ENCODE results near the gene SECISBP2L. TPM values are rescaled to one million over a fixed set of nuclear protein-coding genes. Genes with fewer than 3 reads are reported as not detected.

SECISBP2L gene
- total and polyA plus RNA-seq, 9 of the 15 experiments (the other 6 are each of a cell fraction or from before 2014, with no cell fraction given), result 0.55 to 14.1 (median 10.4) TPM

DNA sequence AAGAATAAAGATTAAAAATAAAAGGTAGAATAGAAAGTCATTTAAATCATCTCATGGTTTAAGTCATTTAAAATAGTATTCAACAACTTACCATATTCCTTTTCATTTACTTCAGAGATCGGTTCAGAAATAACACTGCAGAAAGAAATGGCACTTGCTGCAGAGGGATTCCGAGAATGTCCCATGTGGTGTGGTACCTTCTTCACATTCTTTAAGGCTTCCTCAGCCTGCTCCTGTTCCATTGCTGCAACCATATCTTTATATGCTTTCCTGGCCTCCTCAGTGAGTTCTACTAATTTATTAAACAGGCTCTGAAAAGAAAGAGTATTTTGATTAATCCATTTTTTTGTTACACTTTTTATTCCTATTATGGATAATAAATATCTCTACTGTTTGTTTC lies 50.0 kb downstream of the SECISBP2L start:
- Histone ChIP-seq H3K4me3 (no peak overlapping the region), H3K4me1 (replicated peaks in 1 of 2; ENCODE audit: control insufficient read depth in 2 of 2, insufficient read depth in 2 of 2, low read length in 2 of 2) (no peaks in the 10 kb centered on the region), H3K9me3 (replicated peaks; ENCODE audit: control insufficient read depth, insufficient read depth, low read depth, low read length) (no peaks in the 10 kb centered on the region), H3K9ac (ENCODE audit: insufficient read depth in 1 of 2, low read depth in 2 of 2, low read length in 2 of 2) (no peak overlapping the region), H3K79me2 (ENCODE audit: control insufficient read depth, insufficient read depth, low read length) (no peaks in the 10 kb centered on the region), H3K4me2 (ENCODE audit: insufficient read depth, low read length) (no peak overlapping the region), H4K20me1 (replicated peaks; ENCODE audit: control insufficient read depth, insufficient read depth, low read length) (no peaks in the 10 kb centered on the region; the same call in 1 of the 2 replicates), H3K9me1 (ENCODE audit: control insufficient read depth, insufficient read depth, low read length) (no peaks in the 10 kb centered on the region), H3K36me3 (ENCODE audit: control insufficient read depth, insufficient read depth, low read length) (peaks cover 56% of the 10 kb centered on the region), H3K27ac (ENCODE audit: extremely low read depth, low read depth, low read length) (no peak overlapping the region), H3K27me3 (ENCODE audit: control insufficient read depth in 2 of 2, insufficient read depth in 2 of 2, low read length in 2 of 2) (no peaks in the 10 kb centered on the region), H2AFZ (ENCODE audit: low read depth, low read length) (no peak overlapping the region)
- no TSS peak for BruUV-seq (replicated peaks)
- 83% methylated on average over 2 of the region's 2 CpGs for WGBS (ENCODE audit: insufficient coverage, low coverage, missing lambda C conversion rate)
- intact Hi-C loops (cut with micrococcal nuclease) (no loop called here), in situ Hi-C loops (cut with MboI) (no loop called here)
- TF ChIP-seq SETDB1 (IDR thresholded peaks at IDR 0.05; ENCODE audit: low read length) (no peak), FUS (optimal IDR thresholded peaks at IDR 0.05; ENCODE audit: low read depth, low read length) (no peak)
- DNase-seq (ENCODE audit: extremely low read depth in 1 of 4, low spot score in 3 of 4) (no peak), ATAC-seq (no peak), FAIRE-seq (peak; percentile 29)
- POLR2A ChIA-PET, result no interaction called here
- CTCF ChIA-PET (ENCODE audit: low intra/inter-chr PET ratio), result no interaction called here

DNA sequence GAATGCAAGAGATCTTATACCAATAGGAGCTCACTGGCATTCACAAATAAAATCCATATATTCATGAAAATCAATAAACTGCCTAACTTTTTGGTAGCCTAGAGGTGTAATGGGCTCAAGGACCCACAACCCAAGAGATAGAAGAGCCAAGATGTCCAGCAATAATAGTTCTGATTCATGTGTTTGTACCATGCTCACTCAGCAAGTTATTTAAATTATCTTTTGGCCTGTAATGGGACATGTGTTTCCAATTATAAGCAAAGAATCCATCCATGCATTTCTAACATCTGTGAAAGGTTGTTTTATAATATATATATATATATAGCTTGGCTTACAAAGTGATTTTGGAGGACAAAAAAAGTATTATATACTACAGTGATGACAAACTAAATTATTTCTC lies 52.9 kb downstream of the SECISBP2L start:
- H3K4me1 ChIP-seq (replicated peaks in 1 of 2; ENCODE audit: control insufficient read depth in 2 of 2, insufficient read depth in 2 of 2, low read length in 2 of 2), result no peaks in the 10 kb centered on the region
- ChIA-PET POLR2A (interaction anchor here (0.6 to 1.1 kb wide), 3 partner anchors 9 to 19 kb away, joined by 3 to 5 read pairs (median 3); no protein-coding TSS in a partner anchor), CTCF (ENCODE audit: low intra/inter-chr PET ratio) (no interaction called here)
- H3K27ac ChIP-seq (ENCODE audit: extremely low read depth, low read depth, low read length), result no peak overlapping the region
- FAIRE-seq (no peak), ATAC-seq (no peak), DNase-seq (ENCODE audit: extremely low read depth in 1 of 4, low spot score in 3 of 4) (no peak)
- no TSS peak for BruUV-seq (replicated peaks)
- no peaks in the 10 kb centered on the region for H3K79me2 ChIP-seq (ENCODE audit: control insufficient read depth, insufficient read depth, low read length)
- H3K4me3 ChIP-seq, result no peak overlapping the region
- intact Hi-C loops (cut with micrococcal nuclease), result no loop called here
- no peak overlapping the region for H2AFZ ChIP-seq (ENCODE audit: low read depth, low read length)
- no peaks in the 10 kb centered on the region for H3K27me3 ChIP-seq (ENCODE audit: control insufficient read depth in 2 of 2, insufficient read depth in 2 of 2, low read length in 2 of 2)
- no peaks in the 10 kb centered on the region for H3K9me1 ChIP-seq (ENCODE audit: control insufficient read depth, insufficient read depth, low read length)
- no peaks in the 10 kb centered on the region for H3K9me3 ChIP-seq (replicated peaks; ENCODE audit: control insufficient read depth, insufficient read depth, low read depth, low read length)
- no peaks in the 10 kb centered on the region for H4K20me1 ChIP-seq (replicated peaks; ENCODE audit: control insufficient read depth, insufficient read depth, low read length)
- no peak overlapping the region for H3K9ac ChIP-seq (ENCODE audit: insufficient read depth in 1 of 2, low read depth in 2 of 2, low read length in 2 of 2)
- no peak overlapping the region for H3K4me2 ChIP-seq (ENCODE audit: insufficient read depth, low read length)
- in situ Hi-C loops (cut with MboI), result no loop called here
- H3K36me3 ChIP-seq (ENCODE audit: control insufficient read depth, insufficient read depth, low read length), result peaks cover 45% of the 10 kb centered on the region
- TF ChIP-seq CHD2 (IDR thresholded peaks at IDR 0.05; ENCODE audit: low read depth, low read length) (no peak), ZNF146 (CRISPR knock-in tag; IDR thresholded peaks at IDR 0.05; ENCODE audit: unreplicated experiment) (no peak), ZKSCAN8 (CRISPR knock-in tag; IDR thresholded peaks at IDR 0.05) (no peak), AFF4 (CRISPR knock-in tag; IDR thresholded peaks at IDR 0.05) (no peak), E2F4 (CRISPR knock-in tag; IDR thresholded peaks at IDR 0.05; ENCODE audit: low read depth) (no peak), ETV1 (tag; conservative IDR thresholded peaks at IDR 0.05; ENCODE audit: low read depth) (no peak)
